Fibroblast of lung (primary cell): ENCODE measurements around the gene ZDHHC11.

Experiments
- CTCF ChIP-seq, 2 donors: IDR thresholded peaks in 1 of 2; conservative IDR thresholded peaks in 1 of 2; 1 replicate in 1 of 2; 2 replicates in 1 of 2; pipeline ENCODE4 v1.5.1; 2011 to 2012; ENCODE audit warnings: low read length in 2 of 2, control low read depth in 1 of 2, inconsistent platforms in 1 of 2, low read depth in 1 of 2, mild to moderate bottlenecking in 1 of 2
- EZH2 ChIP-seq: IDR thresholded peaks from 2 replicates; pipeline ENCODE4 v1.5.1; 2012; ENCODE audit warnings: low read length, control low read depth, mild to moderate bottlenecking; ENCODE audit errors: missing control alignments

- TF ChIP-seq CTCF (conservative IDR thresholded peaks at IDR 0.05 in 1 of 2, IDR thresholded peaks at IDR 0.05 in 1 of 2; ENCODE audit: low read depth in 1 of 2, low read length in 2 of 2): no peak
- no peak for TF ChIP-seq EZH2
Observed at GRCh38 chr5:763998-764781, 86.6 kb downstream of the ZDHHC11 start.
